Activated T-helper 2 cell treated with anti-CD3 and anti-CD28 coated beads, Interferon-gamma antibody, Interleukin-2, Interleukin-4, amounts not matched to agents 10 μg/mL and 5 μg/mL and 100 μg/mL, durations not matched to agents 14 hours and 24 hours and 36 hours (primary cell): ENCODE measurements around the gene ARHGEF11. TPM values are rescaled to one million over a fixed set of nuclear protein-coding genes. Genes with fewer than 3 reads are reported as not detected.

Experiments
- DNase-seq: peaks from one replicate; pipeline ENCODE4 v3.0.0; 2021; ENCODE audit warnings: low spot score
- H3K27ac Mint-ChIP-seq: one replicate; pipeline ENCODE4 v1.8.0; 2021; ENCODE audit warnings: mixed read lengths
- H3K27me3 Mint-ChIP-seq: one replicate; pipeline ENCODE4 v1.8.0; 2021; ENCODE audit warnings: low read depth, mixed read lengths
- H3K36me3 Mint-ChIP-seq: one replicate; pipeline ENCODE4 v1.8.0; 2021; ENCODE audit warnings: low read depth, mixed read lengths
- H3K4me1 Mint-ChIP-seq: one replicate; pipeline ENCODE4 v1.8.0; 2021; ENCODE audit warnings: low read depth, mixed read lengths
- H3K4me3 Mint-ChIP-seq: one replicate; pipeline ENCODE4 v1.8.0; 2021; ENCODE audit warnings: low read depth, mild to moderate bottlenecking, moderate library complexity, mixed read lengths
- H3K9me3 Mint-ChIP-seq: one replicate; pipeline ENCODE4 v1.8.0; 2021; ENCODE audit warnings: mixed read lengths
- intact Hi-C: fragments of 100-400 bp; cut with micrococcal nuclease; formaldehyde crosslinking; loops from one replicate; pipeline ENCODE4 v1.15.1; 2023
- total RNA-seq: library from RNA; stranded (reverse); gene quantifications from 2 replicates; pipeline ENCODE4 v1.2.3, GENCODE V29; 2022

The ARHGEF11 gene
- total RNA-seq, 1 donor from 2014 or later: 2.2 TPM

GRCh38 chr1:156895927-156896326 lies 149.6 kb downstream of the ARHGEF11 start:
- H3K4me3 Mint-ChIP-seq: no peak overlapping the region
- H3K4me1 Mint-ChIP-seq: peaks cover 14% of the 10 kb centered on the region
- DNase-seq: no peak
- intact Hi-C loops: loop anchor here (10.0 kb wide), 1 partner anchor 211 kb away; no protein-coding TSS in a partner anchor
- H3K9me3 Mint-ChIP-seq: no peaks in the 10 kb centered on the region
- H3K36me3 Mint-ChIP-seq: no peaks in the 10 kb centered on the region
- H3K27me3 Mint-ChIP-seq: peaks cover 43% of the 10 kb centered on the region
- no peak overlapping the region for H3K27ac Mint-ChIP-seq

GRCh38 chr1:156895455-156895812 lies 150.1 kb downstream of the ARHGEF11 start:
- H3K4me3 Mint-ChIP-seq: no peak overlapping the region
- intact Hi-C loops: loop anchor here (10.0 kb wide), 1 partner anchor 211 kb away; no protein-coding TSS in a partner anchor
- DNase-seq: no peak
- H3K36me3 Mint-ChIP-seq: no peaks in the 10 kb centered on the region
- no peak overlapping the region for H3K27ac Mint-ChIP-seq
- H3K4me1 Mint-ChIP-seq: peaks cover 15% of the 10 kb centered on the region
- H3K27me3 Mint-ChIP-seq: peaks cover 44% of the 10 kb centered on the region
- H3K9me3 Mint-ChIP-seq: no peaks in the 10 kb centered on the region

DNA sequence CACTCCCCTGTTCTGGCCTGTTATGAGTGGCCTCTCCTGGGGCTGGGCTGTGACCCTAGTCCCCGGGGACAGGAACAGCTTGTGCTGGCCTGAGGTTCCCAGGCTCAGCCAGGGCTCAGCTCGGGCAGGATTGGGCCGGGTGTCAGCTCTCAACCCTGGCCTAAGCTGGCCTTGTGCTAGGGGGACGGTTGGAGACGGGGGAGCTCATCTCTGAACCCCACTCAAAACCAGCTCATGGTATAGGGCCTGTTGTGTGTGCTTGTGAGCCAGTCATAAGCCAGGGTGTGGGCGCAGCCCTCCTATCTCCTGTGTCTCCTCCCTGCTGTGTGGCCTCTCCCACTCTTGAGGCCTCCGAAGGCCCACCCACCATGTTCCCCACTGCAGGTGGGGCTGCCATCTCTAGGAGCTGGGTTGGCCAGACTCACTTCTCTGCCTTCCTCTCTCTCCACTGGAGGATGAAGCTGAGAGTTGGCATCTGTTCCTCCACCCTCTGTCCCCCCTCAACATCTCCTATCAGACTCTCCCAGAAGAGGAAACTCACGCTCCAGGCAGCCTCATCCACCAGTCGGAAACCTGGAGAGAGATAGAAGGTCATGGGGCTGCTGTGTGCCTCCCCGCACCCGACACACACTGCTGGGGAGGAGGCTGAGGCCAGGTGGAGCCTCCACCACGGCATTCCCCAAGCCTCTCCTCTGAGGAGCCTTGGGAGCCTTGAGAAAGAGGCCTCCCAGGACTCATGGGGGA lies 150.7 kb downstream of the ARHGEF11 start:
- H3K4me1 Mint-ChIP-seq: peaks cover 17% of the 10 kb centered on the region
- no peaks in the 10 kb centered on the region for H3K36me3 Mint-ChIP-seq
- H3K4me3 Mint-ChIP-seq: no peak overlapping the region
- H3K27me3 Mint-ChIP-seq: peaks cover 43% of the 10 kb centered on the region
- H3K9me3 Mint-ChIP-seq: no peaks in the 10 kb centered on the region
- H3K27ac Mint-ChIP-seq: no peak overlapping the region
- intact Hi-C loops: loop anchor here (5.0 to 10.0 kb wide), 2 partner anchors 168 to 210 kb away; partner anchors contain the start of genes ISG20L2 and METTL25B
- DNase-seq: no peak

DNA sequence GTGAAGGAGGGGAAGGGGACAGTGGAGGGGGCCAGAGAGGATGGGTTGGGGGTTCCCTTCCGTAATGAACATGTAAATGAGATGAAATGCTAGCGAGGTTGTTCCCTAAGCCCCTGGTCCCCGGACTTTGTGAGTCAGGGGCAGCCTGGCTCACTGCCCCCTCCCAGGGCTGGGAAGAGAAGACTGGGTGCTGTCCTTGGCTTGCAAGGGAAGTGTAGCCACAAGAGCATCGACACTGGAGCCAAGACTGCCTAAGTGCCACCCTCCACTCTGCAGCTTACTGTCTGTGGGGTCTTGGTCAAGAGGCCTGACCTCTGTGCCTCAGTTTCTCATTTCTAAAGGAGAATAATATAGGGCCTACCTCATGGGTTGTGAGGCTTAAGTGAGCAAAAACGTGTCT lies 151.5 kb downstream of the ARHGEF11 start:
- Mint-ChIP-seq H3K27ac (no peak overlapping the region), H3K27me3 (peaks cover 41% of the 10 kb centered on the region), H3K9me3 (no peaks in the 10 kb centered on the region), H3K4me1 (peaks cover 17% of the 10 kb centered on the region), H3K4me3 (no peak overlapping the region), H3K36me3 (no peaks in the 10 kb centered on the region)
- intact Hi-C loops: loop anchor here (5.0 to 10.0 kb wide), 2 partner anchors 167 to 209 kb away; partner anchors contain the start of genes ISG20L2 and METTL25B
- DNase-seq: no peak

- H3K4me3 Mint-ChIP-seq: peak within 1 kb of the TSS; percentile 35
- H3K27me3 Mint-ChIP-seq: peaks cover 34% of the 10 kb centered on the region
- no peak for DNase-seq
- peaks cover 14% of the 10 kb centered on the region for H3K4me1 Mint-ChIP-seq
- intact Hi-C loops: loop anchor here (5.0 to 10.0 kb wide), 2 partner anchors 166 to 208 kb away; partner anchors contain the start of genes ISG20L2 and METTL25B
- no peak within 1 kb of the TSS for H3K27ac Mint-ChIP-seq
- no peaks in the 10 kb centered on the region for H3K9me3 Mint-ChIP-seq
- H3K36me3 Mint-ChIP-seq: peaks cover 3% of the 10 kb centered on the region
Measured at GRCh38 chr1:156893048-156893953, 152.2 kb downstream of the ARHGEF11 start, which contains the start of gene PEAR1. PEAR1 (plus strand) TSS chr1:156893718; CDS start chr1:156903927, 10,209 bp downstream.

DNA sequence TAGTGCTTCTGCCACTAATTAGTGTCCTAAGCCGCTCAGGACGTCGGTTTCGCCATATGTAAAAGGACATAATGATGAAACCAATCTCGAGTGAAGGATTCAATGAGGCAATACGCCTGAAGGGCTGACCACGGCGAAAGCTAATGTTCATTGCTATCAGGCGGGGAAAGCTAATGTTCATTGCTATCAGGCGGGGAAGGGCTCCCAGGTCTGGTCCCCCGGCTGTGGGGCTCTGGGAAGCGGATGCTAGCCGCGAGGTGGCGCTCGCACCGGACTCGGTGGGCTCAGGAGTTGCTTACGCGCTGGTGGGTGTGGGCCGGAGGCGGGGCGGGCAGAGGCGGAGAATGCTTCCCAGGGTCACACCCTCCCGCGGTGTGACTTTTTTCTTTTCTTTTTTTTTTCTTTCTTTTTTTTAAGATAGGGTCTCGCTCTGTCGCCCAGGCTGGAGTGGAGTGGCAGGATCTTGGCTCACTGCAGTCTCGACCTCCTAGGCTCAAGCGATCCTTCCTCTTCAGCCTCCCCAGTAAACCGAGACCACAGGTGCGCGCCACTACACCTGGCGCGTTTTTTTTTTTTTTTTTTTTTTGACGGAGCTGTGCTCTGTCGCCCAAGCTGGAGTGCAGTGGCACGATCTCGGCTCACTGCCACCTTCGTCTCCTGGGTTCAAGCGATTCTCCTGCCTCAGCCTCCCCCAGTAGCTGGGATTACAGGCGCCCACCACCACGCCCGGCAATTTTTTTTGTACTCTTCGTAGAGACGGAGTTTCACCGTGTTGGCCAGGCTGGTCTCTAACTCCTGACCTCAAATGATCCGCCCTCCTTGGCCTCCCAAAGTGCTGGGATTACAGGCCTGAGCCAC lies 153.1 kb downstream of the ARHGEF11 start:
- H3K9me3 Mint-ChIP-seq: no peaks in the 10 kb centered on the region
- no peak overlapping the region for H3K27ac Mint-ChIP-seq
- H3K4me1 Mint-ChIP-seq: peaks cover 11% of the 10 kb centered on the region
- peak overlapping the region; percentile 35 for H3K4me3 Mint-ChIP-seq
- H3K36me3 Mint-ChIP-seq: peaks cover 3% of the 10 kb centered on the region
- intact Hi-C loops: loop anchor here (1.0 to 10.0 kb wide), 3 partner anchors 35 to 208 kb away; partner anchors contain the start of genes ISG20L2 and METTL25B
- H3K27me3 Mint-ChIP-seq: peaks cover 32% of the 10 kb centered on the region
- DNase-seq: peak; percentile 80

DNA sequence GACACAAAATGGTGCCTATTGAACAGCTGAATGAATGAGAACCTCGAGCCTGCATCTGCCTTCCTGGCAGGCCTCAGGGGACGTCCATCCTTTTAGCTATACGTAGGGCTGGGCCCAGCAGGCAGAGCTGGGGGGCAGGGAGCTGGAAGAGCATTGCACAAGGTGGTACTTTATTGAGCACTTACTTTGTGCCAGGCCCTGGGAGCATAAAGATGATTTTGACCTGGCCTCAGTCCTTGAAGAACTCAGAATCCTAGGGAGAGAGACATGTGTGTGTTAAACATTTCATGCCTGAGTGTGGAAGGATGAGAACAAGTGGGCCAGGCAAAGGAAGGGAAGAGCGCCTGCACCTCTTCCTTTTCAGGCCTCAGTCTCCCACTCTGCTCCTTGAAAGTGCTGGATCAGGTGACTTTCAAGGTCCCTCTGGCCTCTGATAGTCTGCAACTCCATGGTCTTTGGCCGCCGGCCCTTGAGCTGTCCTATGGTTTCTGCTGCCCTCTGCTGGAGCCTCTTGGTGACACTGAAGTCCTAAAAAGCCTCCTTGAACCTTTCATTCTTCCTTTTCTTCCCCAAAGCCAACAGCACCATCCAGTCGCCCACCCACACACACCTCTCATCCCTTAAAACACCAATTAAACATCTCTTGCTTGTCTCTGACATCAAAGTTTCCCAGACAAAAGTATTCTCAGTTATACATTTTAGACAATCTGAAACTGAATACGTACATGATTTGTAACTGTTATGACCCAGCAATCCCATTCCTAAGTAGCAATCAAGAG lies 155.6 kb downstream of the ARHGEF11 start:
- H3K36me3 Mint-ChIP-seq: peaks cover 3% of the 10 kb centered on the region
- H3K4me3 Mint-ChIP-seq: no peak overlapping the region
- DNase-seq: peak; percentile 36
- H3K4me1 Mint-ChIP-seq: peaks cover 11% of the 10 kb centered on the region
- H3K9me3 Mint-ChIP-seq: no peaks in the 10 kb centered on the region
- peaks cover 24% of the 10 kb centered on the region for H3K27me3 Mint-ChIP-seq
- intact Hi-C loops: loop anchor here (1.0 to 10.0 kb wide), 5 partner anchors 20 to 205 kb away; partner anchors contain the start of genes ISG20L2 and METTL25B
- no peak overlapping the region for H3K27ac Mint-ChIP-seq

GRCh38 chr1:156887734-156888133 lies 157.8 kb downstream of the ARHGEF11 start:
- H3K4me3 Mint-ChIP-seq: no peak overlapping the region

GRCh38 chr1:156887317-156887716 lies 158.2 kb downstream of the ARHGEF11 start:
- Mint-ChIP-seq H3K4me3 (no peak overlapping the region), H3K36me3 (peaks cover 20% of the 10 kb centered on the region), H3K27me3 (peaks cover 13% of the 10 kb centered on the region), H3K27ac (no peak overlapping the region), H3K9me3 (no peaks in the 10 kb centered on the region), H3K4me1 (peaks cover 8% of the 10 kb centered on the region)
- no peak for DNase-seq
- intact Hi-C loops: no loop called here

More at GRCh38 chr1:156887734-156888133, 157.8 kb downstream of the ARHGEF11 start:
- Mint-ChIP-seq H3K27ac (no peak overlapping the region), H3K27me3 (peaks cover 13% of the 10 kb centered on the region), H3K9me3 (no peaks in the 10 kb centered on the region), H3K4me1 (peaks cover 8% of the 10 kb centered on the region), H3K36me3 (peaks cover 16% of the 10 kb centered on the region)
- intact Hi-C loops: no loop called here
- no peak for DNase-seq

GRCh38 chr1:156886583-156887281 lies 158.8 kb downstream of the ARHGEF11 start:
- Mint-ChIP-seq H3K9me3 (no peaks in the 10 kb centered on the region), H3K36me3 (peaks cover 26% of the 10 kb centered on the region), H3K4me3 (no peak overlapping the region), H3K27ac (no peak overlapping the region), H3K4me1 (peaks cover 4% of the 10 kb centered on the region), H3K27me3 (peaks cover 11% of the 10 kb centered on the region)
- DNase-seq: no peak
- intact Hi-C loops: no loop called here

DNA sequence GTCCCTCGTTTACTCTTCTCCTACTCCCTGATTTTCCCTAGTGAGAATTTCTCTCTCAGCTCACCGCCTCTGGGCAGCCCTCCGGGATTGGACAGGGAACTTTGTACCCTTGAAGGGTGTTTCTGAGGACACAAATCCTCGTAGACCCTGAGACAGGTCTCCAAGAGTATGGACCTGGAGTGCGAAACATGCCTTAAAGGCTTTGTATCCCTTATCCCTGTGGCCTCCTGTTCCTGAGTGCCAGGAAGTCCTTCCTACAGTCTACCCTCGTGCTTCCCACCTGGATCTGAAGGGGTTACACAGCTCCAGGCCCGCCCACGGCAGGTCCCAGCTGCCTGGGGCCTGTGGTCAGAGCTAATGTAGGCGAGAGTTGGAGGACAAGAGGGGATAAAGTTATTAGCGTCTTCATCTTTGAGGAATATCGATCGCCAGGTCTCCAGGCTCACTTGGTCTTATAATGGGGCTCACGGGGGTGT lies 159.6 kb downstream of the ARHGEF11 start:
- Mint-ChIP-seq H3K27ac (no peak overlapping the region), H3K27me3 (peaks cover 3% of the 10 kb centered on the region), H3K4me3 (no peak overlapping the region), H3K4me1 (peaks cover 3% of the 10 kb centered on the region), H3K36me3 (peaks cover 29% of the 10 kb centered on the region), H3K9me3 (no peaks in the 10 kb centered on the region)
- no peak for DNase-seq
- intact Hi-C loops: no loop called here
